HepG2 (cell line): ENCODE results near the gene ZFYVE28. TPM values are rescaled to one million over a fixed set of nuclear protein-coding genes. Genes with fewer than 3 reads are reported as not detected.
A peak's percentile ranks its signal among the peaks of the same experiment; 100 is the strongest.

Experiments used
- ARID5B ChIP-seq: IDR thresholded peaks from 2 replicates; pipeline ENCODE4 v1.4.0; 2020; ENCODE audit warnings: mild to moderate bottlenecking, missing genetic modification reagents
- ATF5 ChIP-seq: sonication (generic); formaldehyde crosslinking; IDR thresholded peaks from 2 replicates; pipeline ENCODE4 v1.4.0; 2020; ENCODE audit warnings: mild to moderate bottlenecking, low read depth, missing genetic modification reagents
- EP300 ChIP-seq, 3 experiments: sonication (generic) in 1 of 3; formaldehyde crosslinking in 1 of 3; IDR thresholded peaks; 2 replicates each; pipeline versions ENCODE4 v1.5.1 to v1.6.1; 2011 to 2020; ENCODE audit warnings: low read depth in 2 of 3, low read length in 2 of 3, borderline replicate concordance in 1 of 3, improper control_type of control experiment in 1 of 3, mild to moderate bottlenecking in 1 of 3, missing genetic modification reagents in 1 of 3, moderate library complexity in 1 of 3
- ESRRA ChIP-seq: sonication (generic); formaldehyde crosslinking; IDR thresholded peaks from 2 replicates; pipeline ENCODE4 v1.5.1; 2020; ENCODE audit warnings: mild to moderate bottlenecking, low read depth, missing genetic modification reagents
- HDAC2 ChIP-seq: sonication (generic); formaldehyde crosslinking; IDR thresholded peaks from 2 replicates; pipeline ENCODE4 v1.4.0; 2020; ENCODE audit warnings: missing genetic modification reagents
- HNRNPUL1 ChIP-seq: fragments of 200-400 bp; formaldehyde crosslinking; IDR thresholded peaks from 2 replicates; pipeline ENCODE4 v1.6.1; 2017; ENCODE audit warnings: low read depth, mild to moderate bottlenecking, low read length, moderate library complexity
- KLF16 ChIP-seq, 2 experiments: sonication (generic) in 1 of 2; formaldehyde crosslinking in 1 of 2; IDR thresholded peaks; 2 replicates each; pipeline versions ENCODE4 v1.6.1 to v1.8.0; 2016 to 2023; ENCODE audit warnings: missing genetic modification reagents in 2 of 2, missing compliant biosample characterization in 1 of 2
- KLF9 ChIP-seq: IDR thresholded peaks from 2 replicates; pipeline ENCODE4 v1.6.1; 2016; ENCODE audit warnings: low read depth
- MAZ ChIP-seq, 2 experiments: sonication (generic) in 1 of 2; formaldehyde crosslinking in 1 of 2; IDR thresholded peaks; 2 replicates each; pipeline versions ENCODE4 v1.5.0 to v1.6.1; 2012 to 2020; ENCODE audit warnings: low read depth in 2 of 2, mild to moderate bottlenecking in 2 of 2, borderline replicate concordance in 1 of 2, improper control_type of control experiment in 1 of 2, low read length in 1 of 2, missing genetic modification reagents in 1 of 2, moderate library complexity in 1 of 2
- MYC ChIP-seq: sonication (generic); formaldehyde crosslinking; IDR thresholded peaks from 2 replicates; pipeline ENCODE4 v1.9.0; 2021; ENCODE audit warnings: missing genetic modification reagents, borderline replicate concordance
- POLR2AphosphoS2 ChIP-seq: IDR thresholded peaks from 2 replicates; pipeline ENCODE4 v1.6.1; 2011; ENCODE audit warnings: low read depth, low read length, improper control_type of control experiment
- PRMT3 ChIP-seq: sonication (generic); formaldehyde crosslinking; IDR thresholded peaks from 2 replicates; pipeline ENCODE4 v1.8.1; 2022; ENCODE audit warnings: low read depth, mild to moderate bottlenecking, moderate library complexity, missing genetic modification reagents, borderline replicate concordance
- RCOR2 ChIP-seq: IDR thresholded peaks from 2 replicates; pipeline ENCODE4 v1.6.1; 2016; ENCODE audit warnings: missing biosample characterization, missing genetic modification reagents
- SAP130 ChIP-seq: IDR thresholded peaks from 2 replicates; pipeline ENCODE4 v1.6.1; 2016; ENCODE audit warnings: low read depth
- TCF12 ChIP-seq, 2 experiments: fragments of 450-650 bp in 1 of 2; sonication (generic) in 1 of 2; formaldehyde crosslinking in 1 of 2; IDR thresholded peaks; 2 replicates each; pipeline versions ENCODE4 v1.6.1 to v1.8.0; 2017 to 2022; ENCODE audit warnings: antibody characterized with exemption in 1 of 2, mild to moderate bottlenecking in 1 of 2, missing genetic modification reagents in 1 of 2, moderate library complexity in 1 of 2
- TFAP4 ChIP-seq: sonication (generic); IDR thresholded peaks from 2 replicates; pipeline ENCODE4 v1.6.1; 2016; ENCODE audit warnings: low read depth, borderline replicate concordance
- TIGD3 ChIP-seq: sonication (generic); formaldehyde crosslinking; IDR thresholded peaks from 2 replicates; pipeline ENCODE4 v1.5.1; 2020; ENCODE audit warnings: mild to moderate bottlenecking, missing genetic modification reagents, borderline replicate concordance
- TP53 ChIP-seq: sonication (generic); formaldehyde crosslinking; conservative IDR thresholded peaks from 2 replicates; pipeline ENCODE4 v1.4.0; 2020; ENCODE audit warnings: missing genetic modification reagents
- U2AF1 ChIP-seq: fragments of 200-400 bp; formaldehyde crosslinking; optimal IDR thresholded peaks from 2 replicates; pipeline ENCODE3; 2017; ENCODE audit warnings: mild to moderate bottlenecking, low read depth, low read length
- ZNF839 ChIP-seq: sonication (generic); formaldehyde crosslinking; IDR thresholded peaks from 2 replicates; pipeline ENCODE4 v1.4.0; 2020; ENCODE audit warnings: missing genetic modification reagents, mild to moderate bottlenecking, borderline replicate concordance
- ZSCAN31 ChIP-seq: sonication (generic); formaldehyde crosslinking; IDR thresholded peaks from 2 replicates; pipeline ENCODE4 v1.5.0; 2020; ENCODE audit warnings: low read depth, mild to moderate bottlenecking, missing genetic modification reagents
- polyA plus RNA-seq, 8 experiments: library from polyadenylated mRNA; depleted of rRNA in 3 of 8; stranded (reverse) in 7 of 8; unstranded in 1 of 8; fragments of >200 nt; fragmentation: Illumina TruSeq in 4 of 8; extraction: Trizol in 4 of 8; gene quantifications; 2 replicates each; pipeline versions ENCODE4 v1.2.1 to v1.2.3, GENCODE V29; 2011 to 2016; ENCODE audit warnings: low read depth in 4 of 8, missing spikeins in 1 of 8, mixed read lengths in 1 of 8; ENCODE audit not compliant: insufficient read depth in 1 of 8
- total RNA-seq, 5 experiments: library from RNA; depleted of rRNA; stranded (reverse); fragments of >200 nt; fragmentation: Illumina TruSeq; extraction: Trizol; gene quantifications; 2 replicates each; pipeline ENCODE4 v1.2.3, GENCODE V29; 2016; ENCODE audit warnings: low read depth in 1 of 5

ZFYVE28 gene
- total and polyA plus RNA-seq, 2 of the 13 experiments (the other 11 are each of a cell fraction or from before 2014, with no cell fraction given) = 0.12 to 0.22 TPM

- TF ChIP-seq ZSCAN31 (CRISPR knock-in tag) (peak; percentile 40; the same call in 1 of the 2 replicates), KLF16 (CRISPR knock-in tag; IDR thresholded peaks at IDR 0.05) (no peak), HDAC2 (CRISPR knock-in tag) (0 out of 2 replicates have a peak, but pooled peaks have one; percentile 14), ZNF839 (CRISPR knock-in tag) (no peak), TCF12 (IDR thresholded peaks at IDR 0.05) (no peak), TCF12 (CRISPR knock-in tag; IDR thresholded peaks at IDR 0.05) (no peak), MYC (CRISPR knock-in tag) (0 out of 2 replicates have a peak, but pooled peaks have one; percentile 33), SAP130 (peak; percentile 41; the same call in 1 of the 2 replicates), HNRNPUL1 (no peak), POLR2AphosphoS2 (no peak), RCOR2 (CRISPR knock-in tag) (no peak), MAZ (IDR thresholded peaks at IDR 0.05; ENCODE audit: borderline replicate concordance, low read depth, low read length) (no peak), MAZ (CRISPR knock-in tag; IDR thresholded peaks at IDR 0.05; ENCODE audit: low read depth) (peak; percentile 28; the same call in 1 of the 2 replicates), TIGD3 (CRISPR knock-in tag) (no peak), TFAP4 (peak; percentile 46; the same call in 1 of the 2 replicates), TP53 (CRISPR knock-in tag) (no peak), PRMT3 (CRISPR knock-in tag) (no peak), KLF9 (CRISPR knock-in tag) (no peak), ARID5B (CRISPR knock-in tag) (0 out of 2 replicates have a peak, but pooled peaks have one; percentile 10), U2AF1 (no peak), EP300 (IDR thresholded peaks at IDR 0.05; ENCODE audit: low read depth in 2 of 2, low read length in 2 of 2) (no peak), EP300 (CRISPR knock-in tag; IDR thresholded peaks at IDR 0.05; ENCODE audit: borderline replicate concordance) (no peak), ATF5 (CRISPR knock-in tag) (no peak), ESRRA (no peak)
Observed at GRCh38 chr4:2402048-2402842, 16.2 kb downstream of the ZFYVE28 start (continued).
